ENCODE results near the gene CXCL5.

DNA sequence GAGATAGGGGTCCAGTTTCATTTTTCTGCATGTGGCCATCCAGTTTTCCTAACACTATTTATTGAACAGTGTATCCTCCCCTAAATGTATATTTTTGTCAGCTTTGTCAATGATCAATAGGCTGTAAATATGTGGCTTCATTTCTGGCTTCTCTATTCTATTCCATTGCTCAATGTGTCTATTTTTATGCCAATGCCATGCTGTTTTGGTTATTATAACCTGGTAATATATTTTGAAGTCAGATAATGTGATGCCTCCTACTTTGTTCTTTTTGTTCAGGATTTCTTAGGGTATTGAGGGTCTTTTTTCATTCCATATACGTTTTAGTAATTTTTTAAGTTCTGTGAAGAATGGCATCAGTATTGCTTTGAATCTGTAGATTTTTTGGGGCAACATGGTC, 48.7 kb upstream of the CXCL5 start:
- no peak for TF ChIP-seq POLR2A (IDR thresholded peaks at IDR 0.05; ENCODE audit: low read length)
- TF ChIP-seq GATA1 (IDR thresholded peaks at IDR 0.05; ENCODE audit: low read depth, low read length): no peak

Measured in erythroblast (primary cell).